ENCODE data around the gene DAGLA.

DAGLA gene

DNA sequence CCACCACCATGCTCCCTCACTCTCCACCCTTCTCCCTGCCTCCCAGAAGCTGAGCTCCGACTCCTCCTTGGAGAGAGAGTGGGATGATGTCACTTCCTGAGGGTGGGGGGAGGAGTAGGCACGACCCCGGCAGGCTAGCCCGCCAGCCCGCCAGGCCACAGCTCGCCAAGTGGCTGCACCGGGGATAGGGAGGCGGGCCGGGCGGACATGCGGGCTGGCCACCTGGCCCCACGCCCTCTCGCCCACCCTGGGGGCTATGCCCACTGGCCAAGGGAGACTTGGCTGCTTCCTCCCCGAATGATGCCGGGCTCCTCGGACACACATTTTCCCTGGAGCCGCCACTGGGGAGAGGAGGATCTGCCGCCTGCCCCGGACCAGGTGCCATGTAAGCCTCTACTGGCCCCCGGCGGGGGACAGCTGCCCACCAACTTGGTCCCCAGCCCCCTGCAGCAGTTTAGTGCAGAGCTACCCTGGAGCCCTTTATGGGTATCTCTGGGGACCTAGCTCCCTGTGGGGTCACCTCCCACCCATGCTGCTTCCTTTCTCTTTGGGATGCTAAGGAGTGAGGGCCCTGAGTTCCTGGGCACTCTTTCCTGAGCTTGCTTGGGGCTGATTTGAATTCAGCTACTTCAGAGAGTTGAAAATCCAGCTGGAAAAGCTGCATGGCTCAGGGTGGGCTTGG is 38.6 kb downstream of the DAGLA start:
- no peak for ATAC-seq
- Mint-ChIP-seq H3K36me3 (no peaks in the 10 kb centered on the region), H3K9me3 (no peaks in the 10 kb centered on the region), H3K27ac (no peak overlapping the region), H3K4me3 (no peak overlapping the region), H3K4me1 (no peaks in the 10 kb centered on the region), H3K27me3 (peaks cover 40% of the 10 kb centered on the region)

- no peak overlapping the region for H3K27ac Mint-ChIP-seq
- H3K36me3 Mint-ChIP-seq = no peaks in the 10 kb centered on the region
- H3K27me3 Mint-ChIP-seq = peaks cover 40% of the 10 kb centered on the region
- H3K4me1 Mint-ChIP-seq = no peaks in the 10 kb centered on the region
- no peak overlapping the region for H3K4me3 Mint-ChIP-seq
- no peaks in the 10 kb centered on the region for H3K9me3 Mint-ChIP-seq
- no peak for ATAC-seq
Observed at GRCh38 chr11:61719978-61720377, 39.8 kb downstream of the DAGLA start.

DNA sequence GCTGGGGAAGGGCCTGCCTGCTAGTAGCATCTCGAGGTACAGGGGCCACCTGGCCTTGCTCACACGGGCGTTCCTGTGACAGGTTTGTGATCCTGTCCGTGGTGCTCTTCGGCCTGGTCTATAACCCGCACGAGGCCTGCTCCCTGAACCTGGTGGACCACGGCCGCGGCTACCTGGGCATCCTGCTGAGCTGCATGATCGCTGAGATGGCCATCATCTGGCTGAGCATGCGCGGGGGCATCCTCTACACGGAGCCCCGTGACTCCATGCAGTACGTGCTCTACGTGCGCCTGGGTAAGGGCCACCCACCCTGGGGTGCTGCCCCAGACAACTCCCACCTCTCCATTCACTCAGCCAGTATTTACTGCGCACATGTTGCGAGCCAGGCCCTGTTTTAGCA is 40.4 kb downstream of the DAGLA start:
- H3K4me1 Mint-ChIP-seq = no peaks in the 10 kb centered on the region
- H3K27ac Mint-ChIP-seq = no peak overlapping the region
- H3K4me3 Mint-ChIP-seq = no peak overlapping the region
- H3K27me3 Mint-ChIP-seq = peaks cover 37% of the 10 kb centered on the region
- no peaks in the 10 kb centered on the region for H3K36me3 Mint-ChIP-seq
- no peak for ATAC-seq
- no peaks in the 10 kb centered on the region for H3K9me3 Mint-ChIP-seq

DNA sequence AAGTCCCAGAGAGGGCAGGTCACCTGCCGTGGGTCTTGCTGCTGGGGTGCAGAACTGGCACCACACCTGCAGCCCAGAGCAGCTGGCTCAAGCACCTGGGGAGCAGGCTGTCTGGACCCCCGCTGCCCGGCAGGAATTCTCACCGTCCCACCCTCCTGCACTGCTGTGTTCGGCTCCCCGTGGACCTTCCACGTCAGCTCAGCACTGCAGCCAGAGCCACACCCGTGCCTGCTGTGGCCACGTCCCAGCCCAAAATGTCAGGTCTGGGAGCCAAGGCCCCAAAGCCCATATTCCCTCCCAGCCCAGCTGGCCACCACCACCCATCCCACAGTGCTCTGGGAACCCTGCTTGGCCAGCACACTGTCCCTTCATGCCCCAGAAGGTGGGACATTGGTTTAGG is 44.2 kb downstream of the DAGLA start:
- no peak overlapping the region for H3K4me3 Mint-ChIP-seq
- peaks cover 28% of the 10 kb centered on the region for H3K27me3 Mint-ChIP-seq
- H3K4me1 Mint-ChIP-seq = peaks cover 7% of the 10 kb centered on the region
- no peak overlapping the region for H3K27ac Mint-ChIP-seq
- H3K9me3 Mint-ChIP-seq = no peaks in the 10 kb centered on the region
- ATAC-seq = no peak
- H3K36me3 Mint-ChIP-seq = no peaks in the 10 kb centered on the region

- no peak for ATAC-seq
Observed at GRCh38 chr11:61725781-61726231, 45.6 kb downstream of the DAGLA start.

GRCh38 chr11:61726775-61727174 is 46.6 kb downstream of the DAGLA start:
- ATAC-seq = no peak
- peaks cover 7% of the 10 kb centered on the region for H3K4me1 Mint-ChIP-seq
- H3K27ac Mint-ChIP-seq = no peak overlapping the region
- no peak overlapping the region for H3K4me3 Mint-ChIP-seq
- no peaks in the 10 kb centered on the region for H3K36me3 Mint-ChIP-seq
- no peaks in the 10 kb centered on the region for H3K9me3 Mint-ChIP-seq
- peaks cover 27% of the 10 kb centered on the region for H3K27me3 Mint-ChIP-seq

More at GRCh38 chr11:61725781-61726231, 45.6 kb downstream of the DAGLA start:
- H3K9me3 Mint-ChIP-seq = no peaks in the 10 kb centered on the region
- peaks cover 27% of the 10 kb centered on the region for H3K27me3 Mint-ChIP-seq
- H3K27ac Mint-ChIP-seq = no peak overlapping the region
- no peak overlapping the region for H3K4me3 Mint-ChIP-seq
- no peaks in the 10 kb centered on the region for H3K36me3 Mint-ChIP-seq
- peaks cover 7% of the 10 kb centered on the region for H3K4me1 Mint-ChIP-seq

DNA sequence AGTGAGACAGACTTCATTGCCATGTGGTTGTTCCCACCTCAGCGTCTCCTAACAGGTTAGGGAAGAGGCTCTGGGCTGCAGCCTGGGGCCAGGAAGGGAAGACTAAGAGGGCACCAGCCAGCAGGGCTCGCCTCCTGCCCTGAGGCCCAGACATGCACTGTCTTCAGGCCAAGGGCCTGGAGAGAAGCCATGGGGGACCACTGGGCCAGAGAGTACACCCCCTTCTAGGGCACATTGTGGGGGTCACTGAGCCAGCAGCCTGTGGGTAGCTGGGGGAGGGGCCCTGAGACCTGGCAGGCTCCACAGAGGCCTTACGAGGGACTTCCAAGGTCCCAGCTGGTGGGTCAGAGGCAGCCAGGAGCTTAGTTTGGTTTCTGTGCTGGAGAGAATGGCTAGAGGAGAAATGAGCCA is 47.2 kb downstream of the DAGLA start:
- ATAC-seq = no peak
- Mint-ChIP-seq H3K27ac (no peak overlapping the region), H3K4me3 (no peak overlapping the region), H3K27me3 (peaks cover 27% of the 10 kb centered on the region), H3K36me3 (no peaks in the 10 kb centered on the region), H3K4me1 (peaks cover 7% of the 10 kb centered on the region), H3K9me3 (no peaks in the 10 kb centered on the region)

DNA sequence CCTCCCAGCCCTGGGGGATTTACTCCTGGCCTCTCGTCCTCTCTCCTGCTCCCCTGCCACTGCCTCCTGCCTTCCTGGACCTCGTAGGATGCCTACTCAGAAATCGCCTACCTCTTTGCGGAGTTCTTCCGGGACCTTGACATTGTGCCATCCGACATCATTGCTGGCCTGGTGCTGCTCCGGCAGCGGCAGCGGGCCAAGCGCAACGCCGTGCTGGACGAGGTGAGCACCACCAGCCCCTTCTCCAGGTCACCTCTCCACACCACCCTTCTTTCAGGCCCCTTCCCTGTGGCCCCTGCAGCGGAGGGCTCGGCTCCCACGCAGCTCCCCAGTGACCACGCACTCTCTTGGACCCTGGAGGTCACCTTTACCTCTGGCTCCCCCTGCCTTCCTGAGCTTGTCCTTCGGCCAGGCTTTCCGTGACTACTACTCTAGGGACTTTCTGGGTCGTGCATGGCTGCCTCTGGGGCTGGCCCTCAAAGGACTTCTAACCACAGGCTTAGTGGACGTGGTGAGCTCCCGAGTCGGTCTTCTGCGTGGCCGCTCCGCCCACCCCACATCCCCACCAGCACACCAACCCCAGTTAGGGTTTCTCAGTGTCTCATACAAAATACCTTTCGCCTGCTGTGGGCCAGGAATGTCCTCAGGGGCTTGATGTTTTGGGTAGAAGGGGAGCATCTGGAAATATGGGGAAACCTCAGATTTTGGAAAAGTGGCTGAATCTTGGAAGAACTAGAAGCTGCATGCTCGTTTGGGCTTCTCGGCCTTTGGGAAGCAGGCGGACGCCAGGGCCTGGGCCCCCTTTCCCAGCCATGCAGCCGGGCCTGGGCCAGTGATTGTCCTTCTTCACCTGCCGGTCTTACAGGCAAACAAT is 48.1 kb downstream of the DAGLA start:
- Mint-ChIP-seq H3K27me3 (peaks cover 27% of the 10 kb centered on the region), H3K27ac (peak overlapping the region; percentile 60), H3K4me1 (peaks cover 10% of the 10 kb centered on the region), H3K36me3 (no peaks in the 10 kb centered on the region), H3K9me3 (no peaks in the 10 kb centered on the region), H3K4me3 (no peak overlapping the region)
- ATAC-seq = no peak

- Mint-ChIP-seq H3K9me3 (no peaks in the 10 kb centered on the region), H3K4me1 (peaks cover 15% of the 10 kb centered on the region), H3K4me3 (no peak overlapping the region), H3K27me3 (peaks cover 27% of the 10 kb centered on the region), H3K27ac (peak overlapping the region; percentile 60), H3K36me3 (no peaks in the 10 kb centered on the region)
- no peak for ATAC-seq
Observed at GRCh38 chr11:61728940-61729219, 48.7 kb downstream of the DAGLA start.

- no peak overlapping the region for H3K4me3 Mint-ChIP-seq
- H3K4me1 Mint-ChIP-seq = peaks cover 15% of the 10 kb centered on the region
- H3K36me3 Mint-ChIP-seq = no peaks in the 10 kb centered on the region
- ATAC-seq = no peak
- H3K27me3 Mint-ChIP-seq = peaks cover 27% of the 10 kb centered on the region
- H3K9me3 Mint-ChIP-seq = no peaks in the 10 kb centered on the region
- H3K27ac Mint-ChIP-seq = no peak overlapping the region
Observed at GRCh38 chr11:61730240-61730994, 50.2 kb downstream of the DAGLA start.

GRCh38 chr11:61731211-61731951 is 51.2 kb downstream of the DAGLA start:
- Mint-ChIP-seq H3K27me3 (peaks cover 24% of the 10 kb centered on the region), H3K27ac (no peak overlapping the region)

DNA sequence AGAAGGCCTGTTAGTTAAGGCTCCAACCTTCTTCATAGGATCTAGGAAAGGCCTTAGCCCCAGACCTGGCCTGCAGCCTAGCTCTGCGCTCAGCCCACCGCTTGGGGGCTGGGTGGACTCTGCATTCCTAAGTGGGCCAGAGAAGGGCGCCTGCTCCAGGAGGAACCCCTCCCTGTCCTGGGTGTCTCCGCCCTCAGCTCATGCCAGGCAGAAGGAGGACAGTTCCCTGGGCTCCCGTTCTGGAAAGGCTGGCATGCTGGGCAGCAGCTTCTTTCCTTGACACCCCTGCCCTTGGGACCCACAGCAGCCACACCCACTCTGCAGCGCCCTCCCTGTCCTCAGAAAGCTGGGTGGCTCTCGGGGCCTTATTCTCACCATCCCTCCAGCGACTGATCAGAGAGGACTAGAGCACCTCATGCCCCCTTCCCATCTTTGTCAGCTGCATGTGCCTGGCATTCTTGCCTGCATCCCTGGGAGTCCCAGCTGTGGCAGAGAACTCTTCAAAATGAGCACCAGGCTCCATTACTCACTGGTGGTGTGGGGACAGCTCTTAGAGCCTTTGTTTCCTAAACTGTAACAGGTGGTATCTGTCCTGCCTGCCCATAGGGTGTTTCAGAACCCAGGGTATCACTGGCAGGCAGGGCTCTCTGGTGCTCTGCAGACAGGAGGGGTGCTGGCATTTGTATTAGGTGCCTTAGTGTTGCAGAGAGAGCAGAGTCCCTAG is 51.9 kb downstream of the DAGLA start:
- no peaks in the 10 kb centered on the region for H3K9me3 Mint-ChIP-seq
- peaks cover 16% of the 10 kb centered on the region for H3K27me3 Mint-ChIP-seq
- H3K4me1 Mint-ChIP-seq = peaks cover 15% of the 10 kb centered on the region
- no peak overlapping the region for H3K27ac Mint-ChIP-seq
- H3K4me3 Mint-ChIP-seq = no peak overlapping the region
- H3K36me3 Mint-ChIP-seq = no peaks in the 10 kb centered on the region
- no peak for ATAC-seq

More at GRCh38 chr11:61731211-61731951, 51.2 kb downstream of the DAGLA start:
- Mint-ChIP-seq H3K36me3 (no peaks in the 10 kb centered on the region), H3K4me3 (no peak overlapping the region), H3K9me3 (no peaks in the 10 kb centered on the region), H3K4me1 (peaks cover 15% of the 10 kb centered on the region)
- ATAC-seq = no peak

- Mint-ChIP-seq H3K27ac (no peak overlapping the region), H3K4me3 (no peak overlapping the region), H3K36me3 (no peaks in the 10 kb centered on the region), H3K27me3 (peaks cover 11% of the 10 kb centered on the region), H3K4me1 (peaks cover 15% of the 10 kb centered on the region), H3K9me3 (no peaks in the 10 kb centered on the region)
- ATAC-seq = no peak
Observed at GRCh38 chr11:61732705-61733104, 52.5 kb downstream of the DAGLA start.

- peaks cover 10% of the 10 kb centered on the region for H3K4me1 Mint-ChIP-seq
- no peaks in the 10 kb centered on the region for H3K9me3 Mint-ChIP-seq
- ATAC-seq = peak; percentile 80
- H3K27ac Mint-ChIP-seq = peak overlapping the region; percentile 56
- no peaks in the 10 kb centered on the region for H3K36me3 Mint-ChIP-seq
- H3K4me3 Mint-ChIP-seq = no peak overlapping the region
- H3K27me3 Mint-ChIP-seq = peaks cover 11% of the 10 kb centered on the region
Observed at GRCh38 chr11:61733120-61733978, 53.2 kb downstream of the DAGLA start.

Data from stimulated activated memory B cell treated with anti-CD40 and anti-IgM and Interleukin-4, amounts not matched to agents 10 μg/mL and 1 μg/mL and 100 μg/mL, for 72 hours (primary cell).